AG08395 (cell line): ENCODE results near the gene MBNL2.
"Not testable (repeated sequence)": the region's sequence is repeated elsewhere in the genome, so short reads cannot be mapped to it uniquely, and the experiment has no call there.

Source experiments
- DNase-seq: peaks from one replicate; pipeline ENCODE4 v3.0.0; 2012; ENCODE audit warnings: mixed read lengths, low spot score

Gene MBNL2

DNA sequence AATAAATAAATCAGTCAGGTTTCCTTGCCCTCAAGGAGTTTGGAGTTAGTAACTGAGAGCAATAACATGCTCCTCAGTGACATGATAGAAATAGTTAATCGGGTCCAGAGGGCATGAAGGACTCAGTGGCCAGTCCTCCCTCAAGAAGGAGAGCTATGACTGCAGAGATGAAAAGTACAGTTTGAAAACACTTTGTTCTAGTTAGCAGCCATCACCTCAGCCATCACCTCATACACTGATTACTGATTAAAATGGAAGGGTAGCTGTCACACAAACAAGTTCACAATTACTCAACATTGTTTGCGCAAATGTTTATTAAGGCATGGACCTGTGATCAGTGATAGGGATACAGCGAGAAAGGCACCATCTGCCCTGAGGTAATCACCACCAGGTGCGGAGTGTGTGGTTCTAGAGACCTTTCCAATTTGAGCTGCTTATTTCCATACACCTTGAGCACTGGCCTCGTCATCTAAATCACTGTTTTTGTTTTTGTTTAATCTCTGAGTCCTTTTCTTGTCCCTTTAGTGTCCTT, 126.5 kb downstream of the MBNL2 start:
- DNase-seq: no peak

DNA sequence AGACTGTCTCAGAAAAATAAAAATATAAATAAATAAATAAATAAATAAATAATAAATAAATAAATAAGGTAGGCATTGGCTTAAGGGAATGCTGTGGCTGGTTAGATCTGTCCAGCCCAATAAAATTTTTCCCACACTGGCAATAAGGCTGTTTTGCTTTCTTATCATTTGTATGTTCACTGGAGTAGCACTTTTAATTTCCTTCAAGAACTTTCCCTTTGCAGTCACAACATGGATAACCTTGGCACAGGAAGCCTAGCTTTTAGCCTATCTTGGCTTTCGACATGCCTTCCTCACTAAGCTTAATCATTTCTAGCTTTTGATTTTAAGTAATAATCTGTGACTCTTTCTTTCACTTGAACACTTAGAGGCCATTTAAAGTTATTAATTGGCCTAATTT, 129.9 kb downstream of the MBNL2 start:
- DNase-seq: not testable (repeated sequence)

DNA sequence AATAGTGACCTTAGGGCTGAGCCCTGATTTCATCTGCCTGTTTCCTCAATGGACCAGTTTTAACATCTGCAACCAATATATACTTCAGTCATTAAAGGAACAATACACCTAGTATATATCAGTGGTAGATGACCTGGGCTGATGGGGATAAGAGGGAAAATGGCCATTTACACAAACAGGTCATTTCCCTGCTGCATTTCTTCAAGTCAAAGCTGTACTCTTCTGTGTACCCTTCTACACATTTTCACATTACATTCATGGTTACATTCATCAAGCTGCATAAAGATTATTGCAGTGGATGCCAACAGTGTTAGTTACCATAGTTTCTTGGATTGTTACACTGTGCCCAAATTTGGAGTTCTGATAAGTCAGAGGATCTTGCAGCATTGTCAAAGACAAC, 130.7 kb downstream of the MBNL2 start:
- no peak for DNase-seq

DNA sequence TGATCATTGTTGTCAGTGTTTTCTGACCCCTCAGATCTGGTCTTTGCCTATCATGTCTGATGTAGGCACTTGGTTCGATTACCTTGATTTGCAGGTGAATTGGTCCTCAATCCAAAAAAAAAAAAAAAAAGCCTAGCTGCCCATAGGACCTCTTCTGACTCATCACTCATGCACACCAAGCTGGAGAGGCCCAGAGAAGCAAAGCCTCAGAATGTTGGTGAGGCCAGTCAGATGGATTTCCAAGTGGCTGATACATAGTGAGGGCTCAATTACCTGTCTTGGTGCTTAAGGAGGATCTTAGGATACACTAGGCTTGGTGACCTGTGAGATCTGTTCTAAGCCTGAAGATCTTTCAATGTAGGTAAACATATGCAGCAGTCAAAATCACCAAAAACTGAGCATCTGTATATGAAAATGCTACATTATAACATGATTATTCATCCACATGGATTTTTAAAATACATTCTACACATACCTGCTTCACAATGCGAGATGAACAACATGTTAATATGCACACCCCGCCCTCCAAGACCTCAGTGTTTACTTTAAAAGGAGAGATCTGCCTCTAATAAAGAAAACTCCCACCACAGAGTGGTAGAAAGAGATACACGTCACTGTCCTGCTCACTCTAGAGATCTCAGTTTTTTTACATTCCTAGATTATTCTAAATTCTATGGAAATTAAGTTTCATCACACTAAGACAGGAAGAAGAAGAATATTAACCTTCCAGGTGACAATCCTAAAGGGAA, 132.0 kb downstream of the MBNL2 start:
- DNase-seq: peak; percentile 35

DNA sequence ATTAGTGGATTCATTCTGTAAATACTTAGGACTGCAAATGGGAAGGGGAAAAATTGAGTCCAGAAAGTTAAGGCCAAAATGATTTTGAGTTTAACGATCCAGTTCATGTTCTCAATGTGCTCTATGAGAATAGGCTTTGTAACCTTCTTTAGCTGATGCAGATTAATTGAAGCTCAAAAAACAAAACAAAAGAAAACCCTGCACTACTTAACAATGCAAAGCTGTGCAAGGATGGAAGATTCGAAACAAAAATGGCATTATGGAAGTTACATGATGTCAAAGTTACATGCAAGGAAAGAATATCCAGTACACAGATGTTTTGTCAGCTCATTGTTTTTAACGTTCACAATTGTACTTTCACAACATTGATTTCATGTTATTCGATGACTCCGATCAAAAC, 132.7 kb downstream of the MBNL2 start:
- no peak for DNase-seq

DNA sequence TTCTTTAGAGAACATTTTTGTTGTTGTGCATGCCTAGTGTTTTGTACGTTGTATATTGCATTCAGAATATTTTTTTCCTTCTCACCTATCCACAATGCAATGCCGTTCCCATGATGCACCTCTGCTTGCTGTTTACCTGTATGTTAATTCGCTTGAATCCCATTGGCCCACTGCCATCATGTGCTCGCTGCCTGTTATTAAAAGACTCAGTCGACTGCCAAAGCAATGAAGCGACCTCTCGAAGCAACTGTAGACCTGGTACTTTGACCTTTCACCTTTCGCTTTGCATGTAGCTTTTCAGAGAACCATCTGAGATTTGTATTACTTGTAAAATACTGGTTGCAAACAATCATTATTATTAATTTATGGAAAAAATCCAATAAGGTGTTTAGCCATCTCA, 134.5 kb downstream of the MBNL2 start:
- DNase-seq: no peak

DNA sequence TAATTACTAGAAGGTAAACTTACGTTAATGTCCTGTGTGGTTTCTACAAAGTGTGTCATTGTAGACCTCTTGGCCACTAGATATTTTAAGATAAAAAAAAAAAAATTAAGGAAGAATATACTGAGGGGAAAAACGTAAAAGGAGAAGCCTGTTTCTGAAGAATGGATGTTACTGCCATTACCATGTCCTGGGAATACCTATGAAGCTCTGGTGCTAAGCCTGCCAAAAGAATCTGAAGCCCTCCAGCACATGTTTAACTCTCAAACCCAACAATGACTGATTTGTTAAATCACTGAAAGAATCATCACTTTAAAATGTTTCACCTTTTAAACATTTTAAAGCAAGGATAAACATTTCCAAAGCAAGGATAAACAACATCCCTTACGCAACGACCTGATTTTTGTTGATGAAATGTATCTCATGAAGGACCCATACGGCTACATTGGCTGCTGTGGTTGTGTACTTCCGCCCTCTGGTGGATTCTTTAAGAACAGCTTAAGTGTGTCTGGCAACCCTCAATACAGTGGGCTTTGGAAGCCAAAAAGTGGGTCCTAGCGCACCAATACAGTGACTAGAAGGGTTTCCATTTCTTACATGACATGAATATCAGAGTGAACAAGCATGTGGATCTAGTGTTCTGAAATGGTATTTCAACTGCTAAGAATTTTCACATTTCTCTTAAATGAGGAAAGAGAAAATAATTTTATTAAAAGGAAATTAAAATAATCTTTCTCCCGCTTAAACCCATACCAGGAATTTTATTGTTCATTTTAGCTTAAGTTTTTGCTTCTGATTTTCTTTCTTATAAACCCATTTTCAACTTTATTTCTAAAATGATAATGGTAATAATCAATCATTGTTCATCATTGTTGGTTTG, 137.3 kb downstream of the MBNL2 start:
- DNase-seq: peak; percentile 76

DNA sequence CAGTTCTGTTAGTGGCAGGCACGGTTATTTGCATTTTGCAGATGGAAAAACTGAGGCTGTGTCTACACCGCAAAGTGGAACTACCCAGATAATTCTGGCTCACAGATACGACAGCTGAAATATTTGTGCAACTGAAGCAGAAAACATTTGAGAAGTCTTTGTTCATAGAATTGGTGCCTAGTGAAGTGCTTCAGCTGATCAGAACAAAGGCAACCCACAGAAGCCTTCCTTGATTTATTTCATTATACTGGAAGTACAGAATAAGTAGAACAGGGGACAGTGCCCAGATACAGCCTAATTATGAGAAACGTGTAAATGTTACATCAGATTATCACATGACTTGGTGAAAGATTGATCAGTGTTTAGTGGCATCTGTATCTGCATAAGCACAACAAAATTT, 138.5 kb downstream of the MBNL2 start:
- DNase-seq: no peak

DNA sequence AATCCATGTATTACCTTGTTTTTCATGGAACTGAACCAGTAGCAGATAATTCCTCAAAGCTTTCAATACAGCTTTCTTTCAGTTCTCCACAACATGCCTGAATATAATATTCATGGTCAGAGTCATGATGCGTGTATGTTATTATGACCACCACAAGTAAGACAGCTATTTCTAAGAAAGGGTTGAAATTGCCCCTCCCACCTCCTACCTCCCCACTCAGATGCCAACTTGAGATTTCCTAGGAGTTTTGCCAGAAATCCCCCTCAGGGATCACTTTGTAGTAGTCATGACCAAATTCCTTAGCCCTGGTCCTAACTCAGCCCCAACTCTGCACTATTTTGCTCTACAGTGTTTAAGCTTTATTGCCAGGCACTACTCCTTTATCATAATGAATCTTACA, 141.9 kb downstream of the MBNL2 start:
- no peak for DNase-seq

DNA sequence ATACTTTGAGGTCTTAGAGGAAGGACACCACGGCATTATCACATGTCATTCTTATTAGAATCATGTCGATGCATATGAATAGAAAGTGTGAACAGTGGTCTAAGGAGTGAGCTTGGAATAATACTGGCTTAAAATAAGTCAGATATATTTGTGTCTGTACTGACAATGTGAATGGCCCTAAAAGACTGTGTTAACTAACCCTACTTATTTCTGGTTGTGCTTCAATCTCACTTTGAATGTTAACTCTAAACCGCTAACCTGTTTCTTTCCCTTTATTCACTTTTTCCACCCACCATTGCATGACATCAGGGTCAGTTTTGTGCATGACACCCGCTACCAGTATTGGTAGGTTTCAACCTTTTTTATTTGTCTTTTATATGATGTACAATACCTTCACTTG, 142.7 kb downstream of the MBNL2 start:
- no peak for DNase-seq

DNA sequence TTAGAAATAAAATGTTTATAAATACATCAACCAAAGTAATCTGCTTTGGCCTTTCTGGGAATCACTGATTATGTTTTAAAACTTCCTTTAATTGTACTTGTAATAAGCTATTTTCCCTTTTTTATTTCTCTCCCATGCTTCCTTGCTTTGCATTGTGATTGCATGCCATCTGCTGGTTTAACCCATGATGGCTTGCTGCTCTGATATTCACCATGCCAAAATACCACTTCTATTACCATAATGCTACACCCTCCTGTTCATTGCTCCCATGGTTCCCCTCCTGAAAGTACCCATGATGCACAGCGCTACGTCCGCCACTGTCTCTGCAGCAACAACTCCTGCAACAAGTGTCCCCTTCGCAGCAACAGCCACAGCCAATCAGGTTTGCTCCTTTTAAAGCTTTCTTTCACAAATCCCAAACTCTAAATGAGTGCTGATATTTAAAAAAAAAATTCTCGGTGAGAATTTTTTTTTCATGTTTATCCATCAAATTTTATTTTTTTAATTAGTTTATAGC, 144.1 kb downstream of the MBNL2 start:
- no peak for DNase-seq

DNA sequence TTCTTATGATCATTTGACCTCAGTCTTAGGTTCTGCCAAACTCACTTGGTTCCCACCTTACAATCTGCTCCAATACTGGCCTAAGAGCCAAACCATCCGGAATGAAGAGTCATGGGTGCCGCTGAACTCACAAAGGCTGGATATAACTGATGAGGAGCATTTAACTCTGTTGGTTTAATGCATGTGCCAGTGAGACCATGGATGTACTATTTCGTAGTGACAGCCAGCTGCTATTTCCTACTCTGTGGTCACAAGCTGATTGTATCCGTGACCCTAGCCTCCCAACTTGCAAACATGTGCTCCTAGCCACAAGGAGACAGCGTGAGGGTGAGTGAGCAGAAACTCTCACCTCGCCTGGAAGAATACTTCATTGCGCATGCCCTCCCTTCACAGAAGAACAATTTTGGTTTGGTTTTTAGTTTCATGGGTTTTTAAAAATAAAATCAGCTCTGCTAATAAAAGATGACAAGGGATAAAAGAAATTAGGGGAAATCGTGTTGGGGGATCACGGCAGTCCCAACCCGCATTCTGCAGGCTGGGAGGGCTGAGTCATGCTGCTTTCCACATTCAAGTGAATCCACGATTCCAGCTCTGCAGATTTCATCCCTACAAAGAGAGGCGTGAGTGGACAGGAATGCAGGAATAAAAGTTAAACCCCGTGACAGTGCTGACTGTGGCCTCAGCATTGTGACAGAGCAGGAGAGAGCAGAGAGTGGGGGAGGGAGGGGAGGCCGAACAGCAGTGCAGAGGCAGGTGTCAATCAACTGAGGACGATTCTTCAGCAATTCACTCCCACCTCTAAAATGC, 145.1 kb downstream of the MBNL2 start:
- peak; percentile 86 for DNase-seq

DNA sequence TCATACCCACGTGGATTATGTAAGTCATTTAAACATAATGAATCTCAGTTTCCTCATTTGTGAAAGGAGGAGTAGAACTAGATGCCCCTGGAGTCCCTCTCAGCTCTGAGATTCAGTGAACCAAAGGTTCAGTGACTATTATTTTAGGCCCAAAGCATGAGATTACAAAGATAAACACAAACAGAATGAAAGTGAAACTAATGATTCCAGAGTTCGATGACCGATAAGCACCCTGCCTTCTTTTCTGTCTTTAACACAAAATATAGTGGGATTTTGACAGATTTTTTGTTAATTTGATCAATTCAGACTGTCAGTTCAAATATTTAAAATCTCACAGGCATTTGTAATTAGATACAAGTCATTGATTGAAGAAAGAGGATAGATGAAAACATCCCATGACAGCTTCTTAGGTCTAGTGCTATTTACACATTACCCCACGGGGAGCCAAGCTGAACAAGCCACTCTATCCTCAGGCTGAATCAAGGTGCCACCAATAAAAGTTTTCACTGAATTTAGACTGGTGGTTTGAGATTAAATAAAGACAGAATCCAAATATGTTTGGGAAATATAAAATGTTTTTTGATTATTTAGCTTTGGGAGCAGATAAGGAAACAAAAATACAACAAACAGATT, 147.2 kb downstream of the MBNL2 start:
- DNase-seq: peak; percentile 31

DNA sequence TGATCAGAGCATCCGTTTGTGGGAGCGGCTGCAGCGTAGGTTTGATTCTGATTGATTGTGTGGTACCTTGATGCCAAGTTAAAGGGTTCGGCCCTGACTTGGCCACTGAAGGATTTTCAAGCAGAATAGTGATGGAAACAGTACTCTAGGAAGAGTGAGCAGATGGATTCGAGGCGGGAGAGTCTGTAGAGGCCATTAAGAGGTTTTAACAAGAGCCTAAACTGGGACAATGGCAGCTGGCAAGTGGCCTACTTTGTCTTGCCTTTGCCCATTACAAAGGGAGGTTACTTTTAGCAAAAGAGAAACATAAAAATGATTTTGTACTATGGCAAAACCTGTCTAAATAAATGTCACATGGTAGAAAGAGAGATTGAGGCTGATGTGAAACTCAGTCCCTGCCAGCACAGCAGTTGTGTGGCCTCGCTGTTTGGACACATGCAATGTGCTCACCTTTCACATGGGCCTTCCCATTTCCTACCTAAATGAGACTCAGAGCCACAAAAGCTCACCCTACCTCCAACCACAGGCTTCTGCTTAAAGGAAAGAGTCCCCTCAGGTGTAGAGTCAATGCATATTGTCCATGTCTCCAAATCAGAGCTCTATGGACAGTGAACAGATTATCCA, 149.5 kb downstream of the MBNL2 start:
- DNase-seq: no peak

DNA sequence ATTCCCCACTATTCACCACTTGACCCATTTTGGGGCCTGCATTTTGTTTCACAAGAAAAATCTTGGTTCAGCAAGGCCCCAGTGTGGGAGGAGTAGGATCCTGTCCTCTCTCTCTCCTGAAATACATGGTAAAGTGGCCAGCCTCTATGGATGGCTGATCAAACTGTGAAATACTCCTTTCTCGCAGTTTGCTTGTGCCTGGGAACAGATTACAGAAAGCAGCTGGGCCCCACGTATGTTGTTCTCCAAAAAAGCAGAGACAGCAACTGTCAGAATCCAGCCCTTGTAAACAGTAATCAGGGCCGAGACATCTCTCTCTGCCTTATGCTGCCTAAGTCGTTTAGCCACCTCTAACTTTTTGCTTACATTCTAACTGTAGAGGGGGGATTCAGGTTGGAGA, 150.8 kb downstream of the MBNL2 start:
- no peak for DNase-seq

DNA sequence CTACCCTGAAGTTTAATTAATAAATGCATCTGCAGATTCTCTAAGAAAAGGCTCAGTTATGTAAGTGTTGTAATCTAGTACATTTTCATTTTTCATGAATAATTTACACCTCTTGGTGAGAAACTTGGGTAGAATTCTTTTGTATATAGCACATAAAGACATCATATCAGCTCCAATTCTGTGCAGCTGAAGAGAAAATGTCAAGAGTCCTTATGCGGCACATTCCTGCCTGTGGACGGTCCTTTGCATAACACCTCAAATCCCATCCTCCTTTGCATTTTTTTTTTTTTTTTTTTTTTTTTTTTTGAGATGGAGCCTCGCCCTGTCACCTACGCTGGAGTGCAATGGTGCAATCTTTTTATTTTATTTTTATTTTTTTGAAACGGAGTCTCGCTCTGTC, 151.7 kb downstream of the MBNL2 start:
- no peak for DNase-seq

DNA sequence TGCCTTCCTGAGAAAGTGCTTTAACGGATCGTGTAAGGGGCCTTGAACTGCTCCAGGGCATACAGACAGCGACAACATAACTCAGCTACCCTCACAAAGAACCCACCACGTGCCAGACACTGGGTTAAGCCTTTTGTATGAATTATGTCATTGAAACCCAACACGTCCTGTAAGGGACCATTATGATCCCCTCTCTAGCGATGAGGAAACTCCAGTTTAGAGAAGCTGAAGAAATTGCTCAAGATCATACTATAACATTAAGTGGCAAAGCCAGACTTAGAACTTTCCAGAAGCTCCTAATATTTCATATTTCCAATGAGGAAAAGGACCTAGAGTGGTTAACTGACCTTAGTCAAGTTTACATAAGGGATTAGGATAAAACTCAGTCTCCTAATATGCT, 154.8 kb downstream of the MBNL2 start:
- DNase-seq: no peak

DNA sequence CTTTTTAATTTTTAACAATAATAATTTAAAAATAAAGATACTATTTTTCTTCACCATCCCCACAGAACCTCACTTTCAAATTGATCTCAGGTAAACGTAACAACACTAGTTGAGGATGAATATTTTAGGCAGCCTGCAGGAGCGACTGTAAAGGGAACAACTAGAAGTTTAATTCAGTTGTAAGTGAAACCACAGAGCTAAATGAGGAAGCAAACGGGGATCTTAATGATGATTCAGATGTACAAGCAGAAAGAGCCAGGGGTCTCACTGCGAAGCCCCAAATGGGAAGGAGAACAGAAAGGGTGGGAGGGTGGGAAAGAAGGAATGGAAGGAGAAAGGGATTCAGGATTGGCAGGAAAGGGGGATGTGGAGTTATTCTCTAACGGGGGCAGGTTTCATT, 157.3 kb downstream of the MBNL2 start:
- DNase-seq: no peak

DNA sequence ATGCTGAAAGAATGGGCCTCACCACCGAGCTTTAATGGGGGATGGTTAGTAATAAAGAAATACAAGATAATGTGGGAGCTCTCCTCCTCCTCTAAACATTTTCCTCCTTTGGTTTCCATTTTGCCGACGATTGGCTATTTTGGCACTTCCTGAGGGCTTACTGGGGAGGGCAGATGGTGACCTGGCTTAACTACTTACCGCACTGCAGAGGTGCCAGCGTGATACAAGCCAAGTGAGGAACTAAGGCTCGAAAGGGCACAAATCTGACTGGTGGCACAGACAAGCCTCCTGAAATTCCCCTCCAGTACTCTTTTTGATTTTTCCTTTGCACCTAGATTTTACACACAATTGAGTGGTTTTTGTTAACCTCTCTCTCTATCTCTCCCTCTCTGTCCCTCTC, 158.6 kb downstream of the MBNL2 start:
- DNase-seq: no peak

DNA sequence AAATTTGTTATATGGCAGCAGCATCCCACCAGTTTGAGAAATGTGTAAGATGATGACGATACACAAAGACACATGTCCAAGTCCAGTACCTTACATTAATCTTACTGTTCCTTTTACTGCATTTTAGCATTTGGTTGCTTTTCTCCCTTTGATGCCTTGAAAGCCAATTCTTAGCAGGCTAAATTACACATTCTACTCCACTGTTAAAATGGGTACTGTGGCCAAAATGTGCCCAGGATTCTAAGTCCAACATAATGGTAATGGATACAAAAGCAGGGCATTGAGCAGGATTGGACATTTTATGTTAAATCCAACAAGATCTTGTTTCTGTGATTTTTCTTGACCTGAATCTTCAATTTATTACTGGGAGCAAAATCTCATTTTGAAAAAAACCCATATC, 159.1 kb downstream of the MBNL2 start:
- no peak for DNase-seq

DNA sequence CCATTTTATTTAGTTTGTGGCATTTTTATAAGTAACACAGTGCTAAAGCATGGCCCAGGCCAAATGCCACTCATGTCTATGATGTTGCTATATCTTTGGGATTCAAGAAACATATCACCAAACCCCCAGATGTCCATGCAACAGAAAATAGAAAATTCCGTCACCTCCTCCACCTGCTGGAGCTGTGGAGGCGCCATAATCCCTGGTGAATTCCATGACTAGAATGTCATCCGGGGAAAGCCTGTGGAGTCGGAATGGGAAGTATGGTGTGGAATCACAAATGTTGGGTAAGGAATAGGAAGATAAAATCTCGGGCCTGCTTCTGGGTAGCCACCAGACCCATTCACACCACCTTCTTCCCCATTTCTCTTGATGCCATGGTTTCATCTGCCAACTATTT, 160.1 kb downstream of the MBNL2 start:
- no peak for DNase-seq
